Endothelial cell of umbilical vein (primary cell): Measurements from ENCODE around the gene KIAA1958. TPM values are rescaled to one million over a fixed set of nuclear protein-coding genes. Genes with fewer than 3 reads are reported as not detected.

Experiments used
- BruUV-seq: library from RNA; stranded (reverse); fragments of 400-500 nt; replicated peaks from 2 replicates; lab custom pipeline; 2021; lab: Mats Ljungman, UMichigan
- CTCF ChIA-PET: fragments of 300-600, 350-600 bp; sonication (Branson Sonifier 250); formaldehyde crosslinking; loops from one replicate; lab custom pipeline; 2021; ENCODE audit warnings: antibody characterized with exemption, inconsistent platforms; lab: Charles Lee
- POLR2A ChIA-PET: fragments of 300-600, 350-600 bp; sonication (Branson Sonifier 250); formaldehyde crosslinking; loops from one replicate; lab custom pipeline; 2021; ENCODE audit warnings: antibody characterized with exemption, inconsistent platforms; lab: Charles Lee
- DNase-seq: peaks from one replicate; pipeline ENCODE4 v3.0.0-alpha.2; 2011; ENCODE audit warnings: low read depth, low spot score
- FAIRE-seq: peaks from 2 replicates; lab custom pipeline; 2011; peaks lifted over from hg19 to GRCh38; lab: Jason Lieb, UNC
- H2AFZ ChIP-seq: 2 replicates; pipeline ENCODE4 v1.6.0; 2012; ENCODE audit warnings: low read depth, low read length, control low read depth, inconsistent platforms
- H3K27ac ChIP-seq: 2 replicates; pipeline ENCODE4 v1.5.1; 2011; ENCODE audit warnings: low read depth, mild to moderate bottlenecking, control low read depth, low read length, moderate library complexity; ENCODE audit not compliant: insufficient read depth
- H3K27me3 ChIP-seq, 2 experiments: 2 replicates each; pipeline versions ENCODE4 v1.6.0 to v1.6.1; 2011; ENCODE audit warnings: low read length in 2 of 2, mixed read lengths in 1 of 2; ENCODE audit not compliant: control insufficient read depth in 2 of 2, insufficient read depth in 2 of 2
- H3K36me3 ChIP-seq, 2 experiments: 2 replicates in 1 of 2; 3 replicates in 1 of 2; pipeline ENCODE4 v1.5.1; 2011; ENCODE audit warnings: low read length in 2 of 2, mild to moderate bottlenecking in 1 of 2, moderate library complexity in 1 of 2; ENCODE audit not compliant: control insufficient read depth in 2 of 2, insufficient read depth in 2 of 2; ENCODE audit errors: extremely low read depth in 1 of 2
- H3K4me1 ChIP-seq: 3 replicates; pipeline ENCODE4 v1.5.1; 2011; ENCODE audit warnings: mild to moderate bottlenecking, low read length; ENCODE audit not compliant: control insufficient read depth, insufficient read depth; ENCODE audit errors: extremely low read depth
- H3K4me2 ChIP-seq: 2 replicates; pipeline ENCODE4 v1.6.1; 2011; ENCODE audit warnings: low read length, control low read depth, mixed read lengths; ENCODE audit not compliant: insufficient read depth
- H3K4me3 ChIP-seq, 3 experiments: fragments of 200-600 bp in 1 of 3; sonication (generic), shearing (Covaris generic) in 1 of 3; replicated peaks in 1 of 3; 2 replicates each; pipeline ENCODE4 v1.5.1; 2011 to 2016; ENCODE audit warnings: control low read depth in 3 of 3, low read length in 3 of 3, mild to moderate bottlenecking in 2 of 3, inconsistent platforms in 1 of 3, low read depth in 1 of 3, moderate library complexity in 1 of 3; ENCODE audit not compliant: insufficient read depth in 1 of 3
- H3K79me2 ChIP-seq: 2 replicates; pipeline ENCODE4 v1.6.0; 2012; ENCODE audit warnings: low read length, inconsistent platforms; ENCODE audit not compliant: control insufficient read depth, insufficient read depth
- H3K9ac ChIP-seq: replicated peaks from 2 replicates; pipeline ENCODE3; 2011; ENCODE audit warnings: low read length, control low read depth; ENCODE audit not compliant: insufficient read depth; ENCODE audit errors: extremely low read depth
- H3K9me1 ChIP-seq: replicated peaks from 3 replicates; pipeline ENCODE4 v1.6.0; 2011; ENCODE audit warnings: mild to moderate bottlenecking, low read length; ENCODE audit not compliant: control insufficient read depth, insufficient read depth; ENCODE audit errors: extremely low read depth
- H3K9me3 ChIP-seq: replicated peaks from 2 replicates; pipeline ENCODE4 v1.5.1; 2012; ENCODE audit warnings: low read length, inconsistent platforms; ENCODE audit not compliant: control insufficient read depth, insufficient read depth
- H4K20me1 ChIP-seq: replicated peaks from 2 replicates; pipeline ENCODE3; 2011; ENCODE audit warnings: mild to moderate bottlenecking, low read length; ENCODE audit not compliant: control insufficient read depth, insufficient read depth; ENCODE audit errors: extremely low read depth
- EZH2 ChIP-seq: IDR thresholded peaks from 2 replicates; pipeline ENCODE4 v1.6.1; 2012; ENCODE audit warnings: borderline replicate concordance, low read depth, mild to moderate bottlenecking, moderate library complexity, low read length, inconsistent platforms; ENCODE audit not compliant: severe bottlenecking
- FOS ChIP-seq: IDR thresholded peaks from 2 replicates; pipeline ENCODE4 v1.6.1; 2011; ENCODE audit warnings: mild to moderate bottlenecking, low read length, moderate library complexity, borderline replicate concordance; ENCODE audit not compliant: insufficient read depth
- GATA2 ChIP-seq: IDR thresholded peaks from 2 replicates; pipeline ENCODE4 v1.7.0; 2011; ENCODE audit warnings: low read depth, mild to moderate bottlenecking, moderate library complexity, mixed read lengths, low read length; ENCODE audit not compliant: insufficient read length, insufficient read depth
- JUN ChIP-seq: IDR thresholded peaks from 2 replicates; pipeline ENCODE4 v1.6.1; 2011; ENCODE audit warnings: borderline replicate concordance, low read depth; ENCODE audit not compliant: insufficient read length, insufficient read depth
- MYC ChIP-seq: IDR thresholded peaks from one replicate; pipeline ENCODE4 v1.6.1; 2011; ENCODE audit warnings: mild to moderate bottlenecking, low read depth, low read length
- POLR2A ChIP-seq: IDR thresholded peaks from 2 replicates; pipeline ENCODE4 v1.6.1; 2012; ENCODE audit warnings: low read depth, mild to moderate bottlenecking, control low read depth, low read length
- POLR2AphosphoS5 ChIP-seq: IDR thresholded peaks from 2 replicates; pipeline ENCODE4 v1.6.1; 2012; ENCODE audit warnings: low read depth, mild to moderate bottlenecking, control low read depth, low read length, moderate library complexity; ENCODE audit not compliant: insufficient read depth
- dilution Hi-C: fragments of 300-500 bp; cut with MboI; formaldehyde crosslinking; loops from one replicate; pipeline ENCODE4 v1.15.0; 2019; ENCODE audit warnings: low sequenced_read_pairs; ENCODE audit not compliant: extremely low pct_ligation_motif_present
- intact Hi-C: fragments of 100-400 bp; cut with micrococcal nuclease; formaldehyde crosslinking; loops from one replicate; pipeline ENCODE4 v1.10.0; 2022
- polyA plus RNA-seq, 4 experiments: library from polyadenylated mRNA; depleted of rRNA in 3 of 4; stranded (reverse) in 3 of 4; unstranded in 1 of 4; fragments of >200 nt; gene quantifications; 2 replicates each; pipeline versions ENCODE4 v1.2.1 to v1.2.3, GENCODE V29; 2011 to 2012; ENCODE audit warnings: missing spikeins in 1 of 4
- total RNA-seq: library from RNA; stranded (reverse); gene quantifications from 2 replicates; pipeline ENCODE4 v1.2.3, GENCODE V29; 2021
- TF ChIP-seq, protein P1 (sequence below), 2 donors: IDR thresholded peaks; 1 replicate in 1 of 2; 2 replicates in 1 of 2; pipeline ENCODE4 v1.5.1; 2011; ENCODE audit warnings: low read length in 2 of 2, mild to moderate bottlenecking in 2 of 2, moderate library complexity in 2 of 2, control low read depth in 1 of 2, inconsistent platforms in 1 of 2, low read depth in 1 of 2; ENCODE audit not compliant: insufficient read depth in 1 of 2; ENCODE audit errors: extremely low read depth in 1 of 2
- TF ChIP-seq, protein P2 (sequence below): IDR thresholded peaks from 2 replicates; pipeline ENCODE4 v1.6.1; 2011; ENCODE audit not compliant: insufficient read depth, insufficient read length

The KIAA1958 gene
- total and polyA plus RNA-seq, 2 donors (not counting 3 experiments of a cell fraction or from before 2014, with no cell fraction given): 1.7 to 5.0 TPM

DNA sequence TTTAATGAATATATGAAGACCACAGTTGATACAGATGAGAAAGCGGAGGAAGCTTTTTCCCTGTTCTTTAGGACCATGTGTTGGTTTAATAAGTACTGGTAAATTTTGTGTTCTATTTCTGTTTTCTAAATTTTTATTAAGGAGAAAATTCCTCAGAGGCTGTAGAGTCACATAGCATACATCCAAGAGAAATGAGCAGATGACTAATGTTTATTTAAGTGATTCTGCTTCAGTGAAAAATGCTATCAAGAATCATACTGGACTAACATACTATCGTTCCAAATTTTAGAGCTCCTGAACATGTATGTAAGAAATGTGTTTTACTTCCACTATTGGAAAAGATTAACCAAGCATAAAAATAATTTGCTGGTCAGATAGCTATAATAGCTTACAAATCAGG lies 115.0 kb downstream of the KIAA1958 start:
- no peaks in the 10 kb centered on the region for H3K79me2 ChIP-seq
- POLR2A ChIA-PET: no interaction called here
- dilution Hi-C loops (no loop called here), intact Hi-C loops (no loop called here)
- H2AFZ ChIP-seq: no peak overlapping the region
- FAIRE-seq: no peak
- no peaks in the 10 kb centered on the region for H3K4me1 ChIP-seq
- H3K36me3 ChIP-seq: no peaks in the 10 kb centered on the region
- H3K4me3 ChIP-seq: no peak overlapping the region
- no peak overlapping the region for H3K4me2 ChIP-seq
- no peaks in the 10 kb centered on the region for H4K20me1 ChIP-seq
- no peak overlapping the region for H3K9ac ChIP-seq
- H3K9me1 ChIP-seq: no peaks in the 10 kb centered on the region
- BruUV-seq: no TSS peak
- DNase-seq: no peak
- H3K27me3 ChIP-seq: no peaks in the 10 kb centered on the region
- no peaks in the 10 kb centered on the region for H3K9me3 ChIP-seq
- TF ChIP-seq POLR2AphosphoS5: no peak
- TF ChIP-seq, protein P1, sequence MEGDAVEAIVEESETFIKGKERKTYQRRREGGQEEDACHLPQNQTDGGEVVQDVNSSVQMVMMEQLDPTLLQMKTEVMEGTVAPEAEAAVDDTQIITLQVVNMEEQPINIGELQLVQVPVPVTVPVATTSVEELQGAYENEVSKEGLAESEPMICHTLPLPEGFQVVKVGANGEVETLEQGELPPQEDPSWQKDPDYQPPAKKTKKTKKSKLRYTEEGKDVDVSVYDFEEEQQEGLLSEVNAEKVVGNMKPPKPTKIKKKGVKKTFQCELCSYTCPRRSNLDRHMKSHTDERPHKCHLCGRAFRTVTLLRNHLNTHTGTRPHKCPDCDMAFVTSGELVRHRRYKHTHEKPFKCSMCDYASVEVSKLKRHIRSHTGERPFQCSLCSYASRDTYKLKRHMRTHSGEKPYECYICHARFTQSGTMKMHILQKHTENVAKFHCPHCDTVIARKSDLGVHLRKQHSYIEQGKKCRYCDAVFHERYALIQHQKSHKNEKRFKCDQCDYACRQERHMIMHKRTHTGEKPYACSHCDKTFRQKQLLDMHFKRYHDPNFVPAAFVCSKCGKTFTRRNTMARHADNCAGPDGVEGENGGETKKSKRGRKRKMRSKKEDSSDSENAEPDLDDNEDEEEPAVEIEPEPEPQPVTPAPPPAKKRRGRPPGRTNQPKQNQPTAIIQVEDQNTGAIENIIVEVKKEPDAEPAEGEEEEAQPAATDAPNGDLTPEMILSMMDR (IDR thresholded peaks at IDR 0.05; ENCODE audit: extremely low read depth in 1 of 2, insufficient read depth in 1 of 2, low read depth in 1 of 2, low read length in 2 of 2): no peak
- TF ChIP-seq JUN: no peak
- no peak for TF ChIP-seq POLR2A
- TF ChIP-seq EZH2: no peak
- TF ChIP-seq, protein P2, sequence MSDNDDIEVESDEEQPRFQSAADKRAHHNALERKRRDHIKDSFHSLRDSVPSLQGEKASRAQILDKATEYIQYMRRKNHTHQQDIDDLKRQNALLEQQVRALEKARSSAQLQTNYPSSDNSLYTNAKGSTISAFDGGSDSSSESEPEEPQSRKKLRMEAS: no peak
- no peak for TF ChIP-seq GATA2
- TF ChIP-seq MYC: no peak
- no peak for TF ChIP-seq FOS
- no peak overlapping the region for H3K27ac ChIP-seq
- CTCF ChIA-PET: interaction anchor here (0.6 to 1.9 kb wide), 3 partner anchors 24 to 187 kb away, joined by 3 to 7 read pairs (median 3); no protein-coding TSS in a partner anchor
